BE2C (cell line): ENCODE data around the gene GOT2.

Source experiments
- DNase-seq: peaks from one replicate; pipeline ENCODE4 v3.0.0-alpha.2; 2020
- H3K27me3 ChIP-seq: fragments of 250-450 bp; sonication (Bioruptor Pico); 2 replicates; pipeline ENCODE4 v1.5.1; 2020; ENCODE audit warnings: mild to moderate bottlenecking
- H3K36me3 ChIP-seq: fragments of 250-450 bp; sonication (Bioruptor Pico); 2 replicates; pipeline ENCODE4 v1.5.1; 2020; ENCODE audit warnings: mild to moderate bottlenecking
- H3K4me1 ChIP-seq: fragments of 250-450 bp; sonication (Bioruptor Pico); 2 replicates; pipeline ENCODE4 v1.5.1; 2020
- H3K4me3 ChIP-seq: 2 replicates; pipeline ENCODE4 v1.5.1; 2011; ENCODE audit warnings: low read depth, low read length
- H3K9me3 ChIP-seq: fragments of 250-450 bp; sonication (Bioruptor Pico); 2 replicates; pipeline ENCODE4 v1.5.1; 2020
- CTCF ChIP-seq: IDR thresholded peaks from 2 replicates; pipeline ENCODE4 v1.5.1; 2012; ENCODE audit warnings: mild to moderate bottlenecking, low read depth, low read length

GOT2 gene

GRCh38 chr16:58684001-58684353 is 50.1 kb downstream of the GOT2 start:
- no peak for DNase-seq
- TF ChIP-seq CTCF, result no peak

GRCh38 chr16:58679763-58680162 is 54.4 kb downstream of the GOT2 start:
- H3K36me3 ChIP-seq, result no peaks in the 10 kb centered on the region; the same call in 1 of the 2 replicates
- no peak overlapping the region for H3K4me3 ChIP-seq

More at GRCh38 chr16:58684001-58684353, 50.1 kb downstream of the GOT2 start:
- no peaks in the 10 kb centered on the region for H3K9me3 ChIP-seq
- no peaks in the 10 kb centered on the region; the same call in 1 of the 2 replicates for H3K36me3 ChIP-seq
- no peaks in the 10 kb centered on the region for H3K27me3 ChIP-seq
- H3K4me3 ChIP-seq, result peak overlapping the region; percentile 91
- no peaks in the 10 kb centered on the region for H3K4me1 ChIP-seq

GRCh38 chr16:58678716-58679115 is 55.4 kb downstream of the GOT2 start:
- Histone ChIP-seq H3K9me3 (no peaks in the 10 kb centered on the region), H3K36me3 (no peaks in the 10 kb centered on the region; the same call in 1 of the 2 replicates), H3K27me3 (no peaks in the 10 kb centered on the region), H3K4me1 (no peaks in the 10 kb centered on the region), H3K4me3 (no peak overlapping the region)
- DNase-seq, result no peak
- no peak for TF ChIP-seq CTCF

More at GRCh38 chr16:58679763-58680162, 54.4 kb downstream of the GOT2 start:
- Histone ChIP-seq H3K27me3 (no peaks in the 10 kb centered on the region), H3K4me1 (no peaks in the 10 kb centered on the region), H3K9me3 (no peaks in the 10 kb centered on the region)
- TF ChIP-seq CTCF, result no peak
- no peak for DNase-seq

GRCh38 chr16:58678269-58678668 is 55.8 kb downstream of the GOT2 start:
- Histone ChIP-seq H3K4me3 (no peak overlapping the region), H3K9me3 (no peaks in the 10 kb centered on the region), H3K36me3 (no peaks in the 10 kb centered on the region; the same call in 1 of the 2 replicates), H3K27me3 (no peaks in the 10 kb centered on the region), H3K4me1 (no peaks in the 10 kb centered on the region)
- TF ChIP-seq CTCF, result no peak
- DNase-seq, result no peak

GRCh38 chr16:58670946-58671583 is 63.1 kb downstream of the GOT2 start:
- Histone ChIP-seq H3K9me3 (no peaks in the 10 kb centered on the region), H3K36me3 (no peaks in the 10 kb centered on the region), H3K4me3 (no peak overlapping the region), H3K27me3 (no peaks in the 10 kb centered on the region), H3K4me1 (no peaks in the 10 kb centered on the region)
- no peak for DNase-seq
- TF ChIP-seq CTCF, result no peak

GRCh38 chr16:58670177-58670576 is 63.9 kb downstream of the GOT2 start:
- H3K4me3 ChIP-seq, result no peak overlapping the region
- no peaks in the 10 kb centered on the region for H3K27me3 ChIP-seq
- no peaks in the 10 kb centered on the region for H3K36me3 ChIP-seq
- no peak for DNase-seq
- H3K9me3 ChIP-seq, result no peaks in the 10 kb centered on the region
- H3K4me1 ChIP-seq, result no peaks in the 10 kb centered on the region
- no peak for TF ChIP-seq CTCF
